ENCODE data around the gene FKBP14. TPM values are rescaled to one million over a fixed set of nuclear protein-coding genes. Genes with fewer than 3 reads are reported as not detected.

The FKBP14 gene
- total RNA-seq, 1 donor from 2014 or later: 22.6 TPM

DNA sequence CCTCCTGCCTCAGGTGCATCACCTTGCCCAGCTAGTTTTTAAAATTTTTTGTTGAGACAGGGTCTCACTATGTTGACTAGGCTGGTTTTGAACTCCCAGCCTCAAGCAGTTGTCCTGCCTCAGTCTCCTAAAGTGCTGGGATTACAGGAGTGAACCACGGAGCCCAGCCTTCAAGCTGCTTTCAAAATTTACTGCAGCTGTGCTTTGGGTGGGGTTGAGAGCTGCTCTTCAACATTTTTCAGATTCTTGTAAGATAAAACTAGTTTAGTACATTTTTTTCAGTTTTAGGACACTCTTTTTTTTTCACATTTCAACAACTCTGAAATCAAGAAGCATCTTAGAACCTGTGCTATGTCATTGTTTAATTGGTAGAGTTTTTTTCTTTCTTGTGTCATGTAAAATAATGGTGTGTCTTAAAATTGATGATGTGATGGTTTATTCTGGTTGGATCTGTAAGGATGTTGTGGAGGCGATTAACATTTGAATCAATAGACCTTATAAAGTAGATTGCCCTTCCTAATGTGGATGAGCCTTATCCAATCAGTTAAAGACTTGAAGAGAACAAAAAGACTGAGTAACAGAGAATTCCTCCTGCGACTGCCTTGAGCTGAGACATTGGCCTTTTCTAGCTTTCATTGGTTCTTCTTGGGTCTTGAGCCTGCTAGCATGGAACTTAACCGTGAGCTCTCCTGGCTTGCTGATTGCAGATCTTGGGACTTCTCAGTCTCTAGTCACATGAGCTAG, 15.2 kb upstream of the FKBP14 start:
- peaks cover 25% of the 10 kb centered on the region for H3K4me1 Mint-ChIP-seq (ENCODE audit: unreplicated experiment)
- H3K36me3 Mint-ChIP-seq: peaks cover 39% of the 10 kb centered on the region
- TF ChIP-seq CTCF (conservative IDR thresholded peaks at IDR 0.05): no peak
- DNase-seq (ENCODE audit: extremely low spot score, unreplicated experiment): no peak
- no peaks in the 10 kb centered on the region for H3K27me3 Mint-ChIP-seq
- peaks cover 8% of the 10 kb centered on the region for H3K9me3 Mint-ChIP-seq
- H3K27ac Mint-ChIP-seq: peak overlapping the region; percentile 87
- H3K4me3 Mint-ChIP-seq: peak overlapping the region; percentile 33

- Mint-ChIP-seq H3K36me3 (peaks cover 31% of the 10 kb centered on the region), H3K4me3 (no peak overlapping the region), H3K4me1 (ENCODE audit: unreplicated experiment) (peaks cover 25% of the 10 kb centered on the region), H3K27me3 (no peaks in the 10 kb centered on the region), H3K27ac (peak overlapping the region; percentile 87), H3K9me3 (peaks cover 8% of the 10 kb centered on the region)
- TF ChIP-seq CTCF (conservative IDR thresholded peaks at IDR 0.05): no peak
- DNase-seq (ENCODE audit: extremely low spot score, unreplicated experiment): no peak
These were observed 14.4 kb upstream of the FKBP14 start for GRCh38 chr7:30040938-30041337.

DNA sequence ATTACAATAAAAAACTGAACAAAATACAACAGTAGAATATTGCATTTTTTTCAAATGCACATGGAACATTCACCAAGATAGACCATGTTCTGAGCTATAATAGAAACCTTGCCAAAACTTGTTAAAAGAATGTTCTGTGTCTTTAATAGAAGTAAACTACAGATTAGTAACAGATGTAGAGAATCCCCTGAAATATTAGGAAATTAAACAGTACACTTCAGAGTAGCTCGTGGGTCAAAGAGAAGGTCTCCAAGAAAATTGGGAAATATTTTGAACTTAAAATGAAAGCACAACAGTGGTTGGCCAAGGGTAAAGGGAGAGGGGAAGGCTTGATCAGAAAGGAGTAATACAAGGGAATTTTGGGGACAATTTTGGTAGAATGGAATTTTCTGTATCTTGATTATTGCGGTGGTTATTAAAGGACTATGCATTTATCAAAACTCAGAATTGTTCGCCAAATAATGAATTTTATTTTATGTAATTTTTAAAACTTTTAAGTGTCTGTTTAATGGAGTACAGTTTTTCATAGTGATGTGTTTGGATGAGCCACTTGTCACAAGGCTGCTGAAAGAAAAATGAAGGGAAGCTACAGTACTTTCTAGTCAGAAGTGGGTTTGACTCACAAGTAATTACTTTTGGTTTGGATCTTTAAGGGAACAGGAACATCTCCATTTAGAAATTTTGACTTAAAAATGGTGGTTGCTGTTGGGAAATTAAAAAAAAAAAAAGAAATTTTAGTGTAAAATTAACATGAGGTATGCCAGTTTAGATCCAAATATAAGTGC, 11.9 kb upstream of the FKBP14 start:
- H3K36me3 Mint-ChIP-seq: peaks cover 33% of the 10 kb centered on the region
- peaks cover 8% of the 10 kb centered on the region for H3K9me3 Mint-ChIP-seq
- no peak overlapping the region for H3K4me3 Mint-ChIP-seq
- peaks cover 25% of the 10 kb centered on the region for H3K4me1 Mint-ChIP-seq (ENCODE audit: unreplicated experiment)
- peak overlapping the region; percentile 17 for H3K27ac Mint-ChIP-seq
- no peaks in the 10 kb centered on the region for H3K27me3 Mint-ChIP-seq
- no peak for TF ChIP-seq CTCF (conservative IDR thresholded peaks at IDR 0.05)
- DNase-seq (ENCODE audit: extremely low spot score, unreplicated experiment): no peak

DNA sequence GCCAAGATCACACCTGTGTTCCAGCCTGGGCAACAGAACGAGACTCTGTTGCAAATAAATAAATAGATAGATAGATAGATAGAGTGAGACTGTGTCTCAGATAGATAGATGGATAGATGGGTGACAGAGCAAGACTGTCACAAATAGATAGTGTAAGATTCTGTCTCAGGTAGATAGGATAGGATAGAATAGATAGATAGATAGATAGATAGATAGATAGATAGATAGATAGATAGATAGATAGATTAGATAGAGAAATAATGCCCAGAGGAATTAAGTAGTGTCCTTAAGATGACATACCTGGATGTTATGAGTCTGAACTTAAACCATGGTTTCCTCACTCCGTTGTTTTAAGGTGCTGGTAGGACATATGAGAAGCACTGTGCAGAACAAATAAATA, 9.7 kb upstream of the FKBP14 start:
- TF ChIP-seq CTCF (conservative IDR thresholded peaks at IDR 0.05): no peak
- Mint-ChIP-seq H3K4me3 (no peak overlapping the region), H3K27ac (no peak overlapping the region), H3K9me3 (no peaks in the 10 kb centered on the region), H3K4me1 (ENCODE audit: unreplicated experiment) (peaks cover 25% of the 10 kb centered on the region), H3K36me3 (peaks cover 26% of the 10 kb centered on the region), H3K27me3 (no peaks in the 10 kb centered on the region)
- DNase-seq (ENCODE audit: extremely low spot score, unreplicated experiment): no peak

GRCh38 chr7:30034501-30034900, 8.0 kb upstream of the FKBP14 start:
- TF ChIP-seq CTCF (conservative IDR thresholded peaks at IDR 0.05): no peak
- Mint-ChIP-seq H3K4me1 (ENCODE audit: unreplicated experiment) (peaks cover 20% of the 10 kb centered on the region), H3K36me3 (peaks cover 19% of the 10 kb centered on the region), H3K4me3 (no peak overlapping the region), H3K9me3 (no peaks in the 10 kb centered on the region), H3K27ac (no peak overlapping the region), H3K27me3 (no peaks in the 10 kb centered on the region)
- no peak for DNase-seq (ENCODE audit: extremely low spot score, unreplicated experiment)

All from type B pancreatic cell (in vitro differentiated cells).